ENCODE measurements around the gene VMP1. TPM values are rescaled to one million over a fixed set of nuclear protein-coding genes. Genes with fewer than 3 reads are reported as not detected.

VMP1 gene
- polyA plus RNA-seq, 2 of the 4 experiments (the other 2 are of a cell fraction), result 395 to 726 TPM

GRCh38 chr17:59863616-59864015 lies 156.2 kb downstream of the VMP1 start:
- ATAC-seq (no peak), DNase-seq (ENCODE audit: low read depth in 1 of 2, low spot score in 1 of 2) (no peak), FAIRE-seq (no peak)
- Histone ChIP-seq H3K27ac (peak overlapping the region in 1 of 2 experiments; percentile 11; a peak in 3 of 6 replicates), H3K4me2 (no peak overlapping the region), H3K9me3 (no peaks in the 10 kb centered on the region), H3K4me1 (peaks cover 11% of the 10 kb centered on the region), H3K4me3 (no peak overlapping the region)
- ChIA-PET CTCF (interaction anchor here (0.6 to 1.5 kb wide), 4 partner anchors 20 to 199 kb away, joined by 3 to 4 read pairs (median 4); no protein-coding TSS in a partner anchor), POLR2A (no interaction called here)
- 87% methylated on average over 3 of the region's 3 CpGs for WGBS (ENCODE audit: missing lambda C conversion rate)
- TF ChIP-seq JUNB (IDR thresholded peaks at IDR 0.05), result no peak
- no peak for TF ChIP-seq ZSCAN20 (CRISPR knock-in tag; IDR thresholded peaks at IDR 0.05)
- TF ChIP-seq CHD2 (IDR thresholded peaks at IDR 0.05; ENCODE audit: low read length, partially characterized antibody), result no peak
- TF ChIP-seq CTCF (IDR thresholded peaks at IDR 0.05), result no peak
- TF ChIP-seq FOXS1 (CRISPR knock-in tag; IDR thresholded peaks at IDR 0.05), result no peak
- TF ChIP-seq E2F6 (IDR thresholded peaks at IDR 0.05; ENCODE audit: borderline replicate concordance, low read depth), result no peak
- TF ChIP-seq TP53 (CRISPR knock-in tag; IDR thresholded peaks at IDR 0.05), result no peak
- no peak for TF ChIP-seq BHLHE40 (IDR thresholded peaks at IDR 0.05; ENCODE audit: low read depth, low read length)
- TF ChIP-seq POLR2AphosphoS2 (conservative IDR thresholded peaks at IDR 0.05; ENCODE audit: low read length), result no peak
- no peak for TF ChIP-seq CBX2 (IDR thresholded peaks at IDR 0.05; ENCODE audit: borderline replicate concordance, low read depth)

- no peak overlapping the region for H3K4me3 ChIP-seq
- ChIA-PET POLR2A (no interaction called here), CTCF (interaction anchor here (0.6 to 4.5 kb wide), 9 partner anchors 8 to 364 kb away, joined by 3 to 15 read pairs (median 3); no protein-coding TSS in a partner anchor)
- H3K4me1 ChIP-seq, result peaks cover 5% of the 10 kb centered on the region; the same call in 2 of the 3 replicates
- no peak for DNase-seq (ENCODE audit: low read depth in 1 of 2, low spot score in 1 of 2)
- no peak overlapping the region; a peak in 1 of 6 replicates for H3K27ac ChIP-seq
- ATAC-seq, result no peak
- 74% methylated on average over 1 of the region's 1 CpG for WGBS (ENCODE audit: missing lambda C conversion rate)
- TF ChIP-seq HOXA7 (CRISPR knock-in tag; IDR thresholded peaks at IDR 0.05) (no peak), EP300 (IDR thresholded peaks at IDR 0.05) (no peak), JUN (IDR thresholded peaks at IDR 0.05) (no peak), EHMT2 (IDR thresholded peaks at IDR 0.05; ENCODE audit: low read depth) (0 out of 2 replicates have a peak, but pooled peaks have one; percentile 34), MAZ (IDR thresholded peaks at IDR 0.05; ENCODE audit: borderline replicate concordance, low read depth, low read length) (no peak), ZC3H11A (IDR thresholded peaks at IDR 0.05) (no peak), FOSB (CRISPR knock-in tag; IDR thresholded peaks at IDR 0.05) (no peak), RCOR1 (IDR thresholded peaks at IDR 0.05; ENCODE audit: low read depth, low read length) (no peak), GATA3 (IDR thresholded peaks at IDR 0.05; ENCODE audit: borderline replicate concordance) (no peak)
- H3K9me3 ChIP-seq, result no peaks in the 10 kb centered on the region
- FAIRE-seq, result no peak
- H3K4me2 ChIP-seq, result no peak overlapping the region
Measured at GRCh38 chr17:59869941-59870218, 162.4 kb downstream of the VMP1 start.

GRCh38 chr17:59870482-59870881 lies 163.0 kb downstream of the VMP1 start:
- 93% methylated on average over 8 of the region's 8 CpGs for WGBS (ENCODE audit: missing lambda C conversion rate)
- ATAC-seq (no peak), FAIRE-seq (no peak), DNase-seq (ENCODE audit: low read depth in 1 of 2, low spot score in 1 of 2) (no peak)
- TF ChIP-seq HOXB5 (CRISPR knock-in tag; IDR thresholded peaks at IDR 0.05) (no peak), MAFK (IDR thresholded peaks at IDR 0.05; ENCODE audit: partially characterized antibody) (peak; percentile 3), ZSCAN20 (CRISPR knock-in tag; IDR thresholded peaks at IDR 0.05) (no peak)
- H3K4me2 ChIP-seq, result no peak overlapping the region
- H3K4me1 ChIP-seq, result peaks cover 5% of the 10 kb centered on the region; the same call in 2 of the 3 replicates
- no peaks in the 10 kb centered on the region for H3K9me3 ChIP-seq
- ChIA-PET POLR2A (no interaction called here), CTCF (interaction anchor here (0.7 to 4.5 kb wide), 7 partner anchors 12 to 258 kb away, joined by 3 to 15 read pairs (median 5); no protein-coding TSS in a partner anchor)
- H3K4me3 ChIP-seq, result no peak overlapping the region
- H3K27ac ChIP-seq, result no peak overlapping the region
